ENCODE results near the gene IRGC.

IRGC gene

DNA sequence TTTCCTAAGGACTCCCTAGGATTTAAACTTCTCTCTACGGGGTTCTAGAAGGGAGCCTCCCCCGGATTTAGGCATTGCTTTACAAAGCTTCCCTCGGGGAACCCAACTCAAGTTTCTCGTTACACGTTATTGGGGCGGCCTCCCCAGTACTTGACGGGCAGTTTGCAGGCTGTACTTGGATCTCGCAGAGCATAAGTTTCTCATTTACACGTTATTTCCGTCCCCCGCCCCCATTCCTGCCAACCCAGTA lies 38.3 kb downstream of the IRGC start:
- Histone ChIP-seq H3K9ac (peak overlapping the region; percentile 3), H3K4me2 (ENCODE audit: low read length) (peak overlapping the region; percentile 84), H3K27me3 (ENCODE audit: control insufficient read depth, insufficient read depth, low read length) (no peaks in the 10 kb centered on the region), H3K9me3 (ENCODE audit: control insufficient read depth, low read length) (no peaks in the 10 kb centered on the region), H2AFZ (peak overlapping the region; percentile 71), H3K79me2 (no peaks in the 10 kb centered on the region), H3K27ac (peak overlapping the region; percentile 89), H3K4me1 (no peaks in the 10 kb centered on the region), H3K4me3 (ENCODE audit: low read depth, low read length) (peak overlapping the region; percentile 67), H3K36me3 (ENCODE audit: control insufficient read depth, insufficient read depth, low read length) (no peaks in the 10 kb centered on the region)
- TF ChIP-seq, protein P1, sequence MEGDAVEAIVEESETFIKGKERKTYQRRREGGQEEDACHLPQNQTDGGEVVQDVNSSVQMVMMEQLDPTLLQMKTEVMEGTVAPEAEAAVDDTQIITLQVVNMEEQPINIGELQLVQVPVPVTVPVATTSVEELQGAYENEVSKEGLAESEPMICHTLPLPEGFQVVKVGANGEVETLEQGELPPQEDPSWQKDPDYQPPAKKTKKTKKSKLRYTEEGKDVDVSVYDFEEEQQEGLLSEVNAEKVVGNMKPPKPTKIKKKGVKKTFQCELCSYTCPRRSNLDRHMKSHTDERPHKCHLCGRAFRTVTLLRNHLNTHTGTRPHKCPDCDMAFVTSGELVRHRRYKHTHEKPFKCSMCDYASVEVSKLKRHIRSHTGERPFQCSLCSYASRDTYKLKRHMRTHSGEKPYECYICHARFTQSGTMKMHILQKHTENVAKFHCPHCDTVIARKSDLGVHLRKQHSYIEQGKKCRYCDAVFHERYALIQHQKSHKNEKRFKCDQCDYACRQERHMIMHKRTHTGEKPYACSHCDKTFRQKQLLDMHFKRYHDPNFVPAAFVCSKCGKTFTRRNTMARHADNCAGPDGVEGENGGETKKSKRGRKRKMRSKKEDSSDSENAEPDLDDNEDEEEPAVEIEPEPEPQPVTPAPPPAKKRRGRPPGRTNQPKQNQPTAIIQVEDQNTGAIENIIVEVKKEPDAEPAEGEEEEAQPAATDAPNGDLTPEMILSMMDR (IDR thresholded peaks at IDR 0.05), result no peak

DNA sequence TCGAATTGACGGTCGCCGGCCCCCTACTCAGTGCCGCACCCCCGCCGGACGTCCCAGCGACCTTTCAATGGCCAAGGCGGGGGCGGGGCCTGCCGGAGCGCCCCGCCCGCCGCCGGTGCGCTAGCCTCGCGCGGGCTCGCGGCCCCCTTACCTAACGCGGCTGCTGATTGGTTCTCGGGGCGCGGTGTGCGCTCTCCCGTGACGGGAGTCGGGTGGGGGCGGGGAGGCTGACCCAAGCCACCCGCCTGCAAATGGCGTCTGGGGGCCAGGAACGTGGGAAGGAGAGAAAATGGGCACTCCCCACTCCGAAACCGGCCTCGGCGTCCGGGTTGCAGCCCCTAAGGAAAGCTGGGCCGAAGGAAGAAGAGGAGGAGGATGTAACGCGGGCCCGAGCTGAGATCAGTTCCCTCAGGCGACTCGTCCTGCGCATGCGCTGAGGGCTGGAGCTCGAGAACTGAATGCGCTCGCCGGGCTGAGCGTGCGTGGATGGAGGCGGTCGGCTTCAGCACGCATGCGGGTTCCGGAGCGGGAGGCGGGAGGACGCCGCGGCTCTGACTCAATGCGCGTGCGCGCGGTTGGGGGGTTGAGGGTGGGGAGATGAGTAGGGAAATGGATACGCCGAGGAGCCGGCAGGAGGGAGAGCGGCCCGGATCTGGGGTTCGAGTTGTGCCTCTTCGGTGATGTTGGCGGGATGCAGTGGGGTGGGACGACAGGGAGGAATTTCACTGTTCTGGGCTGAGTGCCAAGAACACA lies 38.8 kb downstream of the IRGC start, which contains the start of gene SMG9:
TSS of gene SMG9 (minus strand) at position 460 of the 753 bp plus-strand sequence. CDS start 4,221 bp downstream, outside the sequence.
- H3K9ac ChIP-seq, result peak within 1 kb of the TSS; percentile 3
- TF ChIP-seq, protein P1 (IDR thresholded peaks at IDR 0.05), result no peak
- no peaks in the 10 kb centered on the region for H3K79me2 ChIP-seq
- H3K27ac ChIP-seq, result peak within 1 kb of the TSS; percentile 89
- H2AFZ ChIP-seq, result peak within 1 kb of the TSS; percentile 71
- H3K4me2 ChIP-seq (ENCODE audit: low read length), result peak within 1 kb of the TSS; percentile 84
- H3K36me3 ChIP-seq (ENCODE audit: control insufficient read depth, insufficient read depth, low read length), result no peaks in the 10 kb centered on the region
- H3K4me3 ChIP-seq (ENCODE audit: low read depth, low read length), result peak within 1 kb of the TSS; percentile 67
- H3K27me3 ChIP-seq (ENCODE audit: control insufficient read depth, insufficient read depth, low read length), result no peaks in the 10 kb centered on the region
- no peaks in the 10 kb centered on the region for H3K4me1 ChIP-seq
- H3K9me3 ChIP-seq (ENCODE audit: control insufficient read depth, low read length), result no peaks in the 10 kb centered on the region

DNA sequence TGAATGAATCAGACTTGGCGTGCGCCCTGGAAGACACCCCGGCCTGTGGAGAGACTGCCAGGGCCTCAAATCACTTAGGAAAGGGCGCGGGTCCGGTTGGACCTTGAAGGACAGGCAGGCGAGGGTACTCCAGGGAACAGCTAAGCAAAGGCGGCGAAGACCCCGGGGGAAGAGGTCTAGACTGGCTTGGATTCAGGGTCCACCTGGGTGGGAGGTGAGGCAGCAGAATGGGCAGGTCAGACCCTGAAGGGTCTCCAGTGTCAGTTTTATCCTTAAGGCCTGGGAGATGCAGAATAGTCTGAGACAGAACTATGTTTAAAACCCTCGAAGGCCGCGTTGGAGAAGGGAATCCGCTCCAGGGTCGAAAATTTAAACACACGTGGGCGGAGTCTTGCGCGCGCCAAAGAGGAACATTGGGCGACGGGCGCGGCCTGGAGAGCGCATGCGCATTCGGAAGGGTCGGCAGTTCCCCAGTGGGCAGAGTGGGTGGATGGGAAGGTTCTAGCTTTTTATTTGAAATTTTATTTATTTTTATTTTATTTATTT lies 39.5 kb downstream of the IRGC start:
- H3K9ac ChIP-seq, result no peak overlapping the region
- no peaks in the 10 kb centered on the region for H3K9me3 ChIP-seq (ENCODE audit: control insufficient read depth, low read length)
- H3K4me3 ChIP-seq (ENCODE audit: low read depth, low read length), result peak overlapping the region; percentile 67
- no peaks in the 10 kb centered on the region for H3K4me1 ChIP-seq
- H3K79me2 ChIP-seq, result no peaks in the 10 kb centered on the region
- H3K36me3 ChIP-seq (ENCODE audit: control insufficient read depth, insufficient read depth, low read length), result no peaks in the 10 kb centered on the region
- H3K4me2 ChIP-seq (ENCODE audit: low read length), result peak overlapping the region; percentile 84
- TF ChIP-seq, protein P1 (IDR thresholded peaks at IDR 0.05), result no peak
- H3K27ac ChIP-seq, result peak overlapping the region; percentile 89
- H2AFZ ChIP-seq, result peak overlapping the region; percentile 71
- H3K27me3 ChIP-seq (ENCODE audit: control insufficient read depth, insufficient read depth, low read length), result no peaks in the 10 kb centered on the region

DNA sequence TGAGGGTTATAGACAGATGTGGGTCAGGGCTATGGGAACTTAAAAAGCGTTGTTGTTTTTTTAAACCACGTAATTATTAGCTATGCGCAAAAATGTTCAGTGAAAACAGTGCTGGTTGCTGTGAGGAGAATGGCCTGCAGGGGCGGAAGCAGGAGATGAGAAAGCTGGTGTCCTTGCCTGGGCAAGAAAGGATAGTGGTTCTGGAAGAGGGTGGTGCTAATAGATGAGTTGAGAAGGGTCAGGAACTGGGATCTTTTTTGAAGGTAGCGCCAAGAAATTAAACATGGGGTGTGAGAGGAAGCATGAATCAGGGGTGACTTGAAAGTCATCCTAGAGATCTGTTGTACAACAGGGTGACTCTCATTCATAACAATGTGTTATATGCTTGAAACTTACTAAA lies 43.6 kb downstream of the IRGC start:
- Histone ChIP-seq H3K9ac (no peak overlapping the region), H3K4me2 (ENCODE audit: low read length) (no peak overlapping the region), H3K27me3 (ENCODE audit: control insufficient read depth, insufficient read depth, low read length) (no peaks in the 10 kb centered on the region), H3K27ac (no peak overlapping the region), H3K36me3 (ENCODE audit: control insufficient read depth, insufficient read depth, low read length) (no peaks in the 10 kb centered on the region), H2AFZ (no peak overlapping the region), H3K4me3 (ENCODE audit: low read depth, low read length) (no peak overlapping the region), H3K4me1 (no peaks in the 10 kb centered on the region), H3K9me3 (ENCODE audit: control insufficient read depth, low read length) (no peaks in the 10 kb centered on the region), H3K79me2 (no peaks in the 10 kb centered on the region)
- TF ChIP-seq, protein P1 (IDR thresholded peaks at IDR 0.05), result no peak

DNA sequence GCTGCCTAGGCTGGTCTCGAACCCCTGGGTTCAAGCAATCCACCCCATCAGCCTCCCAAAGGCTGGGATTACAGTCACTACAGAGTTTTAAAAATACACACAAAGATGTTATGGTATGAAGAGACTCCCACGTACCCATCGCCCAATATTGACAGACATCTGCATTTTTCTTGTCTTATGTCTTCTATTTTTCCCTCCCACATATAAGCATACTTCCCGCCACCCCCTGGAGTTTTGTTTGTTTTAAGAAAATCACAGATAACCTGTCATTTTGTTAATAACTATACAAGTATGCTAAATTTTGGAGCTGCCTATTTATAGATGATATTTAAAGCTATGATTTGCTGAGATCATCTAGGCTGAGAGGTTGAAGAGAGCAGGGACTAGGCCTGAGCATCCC lies 45.1 kb downstream of the IRGC start:
- H3K27me3 ChIP-seq (ENCODE audit: control insufficient read depth, insufficient read depth, low read length), result no peaks in the 10 kb centered on the region
- H3K9me3 ChIP-seq (ENCODE audit: control insufficient read depth, low read length), result no peaks in the 10 kb centered on the region
- no peak overlapping the region for H2AFZ ChIP-seq
- no peaks in the 10 kb centered on the region for H3K36me3 ChIP-seq (ENCODE audit: control insufficient read depth, insufficient read depth, low read length)
- no peak overlapping the region for H3K27ac ChIP-seq
- H3K79me2 ChIP-seq, result no peaks in the 10 kb centered on the region
- H3K4me3 ChIP-seq (ENCODE audit: low read depth, low read length), result no peak overlapping the region
- no peak overlapping the region for H3K9ac ChIP-seq
- no peaks in the 10 kb centered on the region for H3K4me1 ChIP-seq
- TF ChIP-seq, protein P1 (IDR thresholded peaks at IDR 0.05), result no peak
- no peak overlapping the region for H3K4me2 ChIP-seq (ENCODE audit: low read length)
